Measurements from ENCODE around the gene CEP63. TPM values are rescaled to one million over a fixed set of nuclear protein-coding genes. Genes with fewer than 3 reads are reported as not detected.

The CEP63 gene
- total RNA-seq, 2 experiments from 2014 or later: 25.3 to 27.0 TPM

DNA sequence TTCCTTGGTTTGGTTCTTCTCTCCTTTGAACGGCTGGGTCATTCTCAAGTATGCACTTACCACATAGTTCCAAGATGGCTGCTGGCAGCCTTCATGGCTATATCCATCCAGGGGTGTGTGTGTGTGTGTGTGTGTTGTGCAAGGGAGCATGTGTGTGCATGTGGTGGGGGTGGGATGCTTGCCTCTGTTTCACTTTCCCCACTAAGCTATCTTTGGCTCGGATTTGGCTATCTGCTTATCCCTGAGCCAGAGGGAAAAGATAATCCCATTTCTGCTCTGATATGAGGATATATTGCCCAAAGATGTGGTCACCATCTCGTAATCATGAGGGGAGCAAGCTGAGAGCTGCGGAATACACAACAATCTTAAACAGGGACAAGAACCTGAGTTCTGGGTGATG, 26.3 kb upstream of the CEP63 start:
- DNase-seq (no peak), ATAC-seq (no peak)
- Mint-ChIP-seq H3K9me3 (no peaks in the 10 kb centered on the region), H3K27me3 (peaks cover 13% of the 10 kb centered on the region), H3K4me1 (ENCODE audit: low read depth) (no peaks in the 10 kb centered on the region), H3K4me3 (no peak overlapping the region), H3K27ac (no peak overlapping the region), H3K36me3 (ENCODE audit: low read depth) (no peaks in the 10 kb centered on the region)
- POLR2A ChIA-PET: no interaction called here
- CTCF ChIA-PET: interaction anchor here (0.9 to 1.6 kb wide), 5 partner anchors 14 to 152 kb away, joined by 3 to 6 read pairs (median 3); no protein-coding TSS in a partner anchor
- TF ChIP-seq, protein P1, sequence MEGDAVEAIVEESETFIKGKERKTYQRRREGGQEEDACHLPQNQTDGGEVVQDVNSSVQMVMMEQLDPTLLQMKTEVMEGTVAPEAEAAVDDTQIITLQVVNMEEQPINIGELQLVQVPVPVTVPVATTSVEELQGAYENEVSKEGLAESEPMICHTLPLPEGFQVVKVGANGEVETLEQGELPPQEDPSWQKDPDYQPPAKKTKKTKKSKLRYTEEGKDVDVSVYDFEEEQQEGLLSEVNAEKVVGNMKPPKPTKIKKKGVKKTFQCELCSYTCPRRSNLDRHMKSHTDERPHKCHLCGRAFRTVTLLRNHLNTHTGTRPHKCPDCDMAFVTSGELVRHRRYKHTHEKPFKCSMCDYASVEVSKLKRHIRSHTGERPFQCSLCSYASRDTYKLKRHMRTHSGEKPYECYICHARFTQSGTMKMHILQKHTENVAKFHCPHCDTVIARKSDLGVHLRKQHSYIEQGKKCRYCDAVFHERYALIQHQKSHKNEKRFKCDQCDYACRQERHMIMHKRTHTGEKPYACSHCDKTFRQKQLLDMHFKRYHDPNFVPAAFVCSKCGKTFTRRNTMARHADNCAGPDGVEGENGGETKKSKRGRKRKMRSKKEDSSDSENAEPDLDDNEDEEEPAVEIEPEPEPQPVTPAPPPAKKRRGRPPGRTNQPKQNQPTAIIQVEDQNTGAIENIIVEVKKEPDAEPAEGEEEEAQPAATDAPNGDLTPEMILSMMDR (IDR thresholded peaks at IDR 0.05): no peak
- intact Hi-C loops (cut with micrococcal nuclease): no loop called here

DNA sequence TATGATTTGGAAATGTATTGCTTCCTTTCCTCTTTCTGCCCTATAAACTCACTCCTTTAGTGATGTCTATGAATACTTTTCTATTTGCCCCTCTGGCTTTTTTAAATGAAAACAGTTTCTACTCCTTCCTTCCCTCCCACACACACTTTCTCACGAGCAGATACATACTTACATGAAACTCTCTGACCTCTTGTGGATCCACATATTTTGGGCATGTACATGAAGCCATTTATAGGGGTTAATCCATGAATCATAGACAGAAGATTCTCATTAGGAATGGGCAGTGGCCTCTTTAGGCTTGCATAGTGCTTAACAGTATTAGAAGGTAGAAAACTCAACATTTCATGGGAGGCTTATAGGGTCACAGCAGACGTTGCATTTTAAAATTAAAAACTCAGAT, 24.9 kb upstream of the CEP63 start:
- Mint-ChIP-seq H3K4me3 (no peak overlapping the region), H3K27ac (no peak overlapping the region), H3K36me3 (ENCODE audit: low read depth) (no peaks in the 10 kb centered on the region), H3K4me1 (ENCODE audit: low read depth) (no peaks in the 10 kb centered on the region), H3K9me3 (no peaks in the 10 kb centered on the region), H3K27me3 (peaks cover 13% of the 10 kb centered on the region)
- ATAC-seq: no peak
- POLR2A ChIA-PET: no interaction called here
- TF ChIP-seq, protein P1 (IDR thresholded peaks at IDR 0.05): no peak
- CTCF ChIA-PET: interaction anchor here (1.6 kb wide), 1 partner anchor 153 kb away, joined by 4 read pairs; no protein-coding TSS in a partner anchor
- intact Hi-C loops (cut with micrococcal nuclease): no loop called here
- DNase-seq: no peak

DNA sequence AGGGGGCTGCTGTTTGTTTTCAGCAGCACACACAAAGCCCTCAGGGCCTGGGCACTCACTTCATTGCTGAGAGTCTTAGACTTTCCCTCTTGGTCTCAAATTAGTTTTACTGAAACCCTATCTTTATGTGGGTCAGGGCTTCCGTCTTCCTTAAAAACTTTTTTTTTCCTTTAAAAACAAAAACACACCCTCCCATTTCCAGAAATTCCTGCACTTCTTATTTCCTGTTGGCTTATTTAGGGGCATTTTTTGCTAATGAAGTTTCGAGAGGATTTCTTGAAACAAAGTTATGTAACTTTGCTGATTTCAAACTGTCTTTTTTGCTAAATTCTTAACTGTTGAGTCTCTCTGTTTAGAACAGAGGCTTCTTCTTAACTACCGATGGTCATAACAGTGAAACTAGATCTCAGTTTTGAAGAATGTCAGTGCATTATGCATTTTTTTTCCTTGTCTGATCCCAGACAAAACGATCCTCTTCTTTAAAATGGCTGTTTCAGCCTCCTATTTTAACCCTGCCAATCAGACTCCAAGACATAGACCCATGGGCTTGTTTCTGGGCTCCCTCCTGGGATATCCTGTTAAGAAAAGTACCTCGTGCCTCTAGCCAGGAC, 23.4 kb upstream of the CEP63 start:
- ChIA-PET POLR2A (no interaction called here), CTCF (no interaction called here)
- intact Hi-C loops (cut with micrococcal nuclease): no loop called here
- Mint-ChIP-seq H3K27me3 (peaks cover 13% of the 10 kb centered on the region), H3K9me3 (no peaks in the 10 kb centered on the region), H3K4me1 (ENCODE audit: low read depth) (no peaks in the 10 kb centered on the region), H3K36me3 (ENCODE audit: low read depth) (no peaks in the 10 kb centered on the region), H3K4me3 (no peak overlapping the region), H3K27ac (no peak overlapping the region)
- TF ChIP-seq, protein P1 (IDR thresholded peaks at IDR 0.05): no peak
- DNase-seq (no peak), ATAC-seq (no peak)

DNA sequence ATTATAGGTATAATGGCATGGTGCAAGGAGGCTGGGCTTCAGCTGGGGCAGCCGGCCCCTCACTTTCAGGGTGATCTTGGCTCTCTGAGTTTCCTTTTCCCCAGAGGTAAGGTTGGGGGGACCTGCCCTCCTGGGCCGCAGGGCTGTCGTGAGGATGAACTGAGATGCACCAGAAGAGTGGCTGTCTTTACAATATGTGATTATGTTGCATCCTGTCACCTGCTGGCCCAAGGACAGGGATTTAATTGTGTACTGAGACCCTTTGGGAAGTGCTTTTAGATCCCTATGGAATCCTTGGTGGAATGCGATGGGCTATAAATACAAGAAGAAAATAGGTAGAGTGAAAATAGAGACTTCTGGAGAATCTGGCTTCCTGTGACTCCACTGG, 22.2 kb upstream of the CEP63 start:
- Mint-ChIP-seq H3K4me3 (no peak overlapping the region), H3K36me3 (ENCODE audit: low read depth) (no peaks in the 10 kb centered on the region), H3K4me1 (ENCODE audit: low read depth) (no peaks in the 10 kb centered on the region), H3K9me3 (no peaks in the 10 kb centered on the region), H3K27me3 (peaks cover 9% of the 10 kb centered on the region), H3K27ac (no peak overlapping the region)
- TF ChIP-seq, protein P1 (IDR thresholded peaks at IDR 0.05): no peak
- ChIA-PET CTCF (interaction anchor here (0.9 kb wide), 1 partner anchor 10 kb away, joined by 3 read pairs; no protein-coding TSS in a partner anchor), POLR2A (no interaction called here)
- intact Hi-C loops (cut with micrococcal nuclease): no loop called here
- ATAC-seq (no peak), DNase-seq (no peak)

DNA sequence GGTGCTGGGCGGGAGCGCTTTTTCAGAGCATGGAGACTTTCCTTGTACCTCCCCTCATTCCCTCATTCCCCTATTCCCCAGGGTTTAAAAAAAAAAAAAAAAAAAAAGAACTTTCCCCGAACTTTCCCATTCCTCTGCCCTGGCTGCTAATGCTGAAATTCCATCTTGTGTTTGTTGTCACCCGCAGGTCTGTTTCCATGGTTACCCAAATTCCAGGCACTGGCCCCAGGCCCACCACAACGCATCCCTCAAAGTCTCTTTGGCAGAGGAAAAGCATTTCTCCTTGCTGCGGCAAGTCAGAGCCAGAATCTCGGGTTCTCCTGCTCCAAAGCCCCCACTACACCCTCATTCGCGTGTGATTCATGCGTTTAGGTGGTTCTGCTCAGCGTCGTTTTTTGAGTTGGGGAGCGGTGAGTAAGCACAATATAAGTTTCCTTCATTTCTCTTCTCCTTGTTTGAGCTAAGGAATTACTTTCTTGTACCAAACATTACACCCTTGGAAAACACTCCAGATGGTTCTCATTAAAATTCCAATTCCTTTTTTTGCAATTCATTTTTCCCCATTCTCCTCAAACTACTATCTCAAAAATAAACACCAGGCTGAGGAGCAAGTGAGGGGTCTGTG, 21.7 kb upstream of the CEP63 start:
- Mint-ChIP-seq H3K27ac (no peak overlapping the region), H3K4me3 (no peak overlapping the region), H3K9me3 (no peaks in the 10 kb centered on the region), H3K36me3 (ENCODE audit: low read depth) (no peaks in the 10 kb centered on the region), H3K27me3 (peaks cover 9% of the 10 kb centered on the region), H3K4me1 (ENCODE audit: low read depth) (no peaks in the 10 kb centered on the region)
- ChIA-PET POLR2A (no interaction called here), CTCF (no interaction called here)
- DNase-seq (no peak), ATAC-seq (no peak)
- TF ChIP-seq, protein P1 (IDR thresholded peaks at IDR 0.05): no peak
- intact Hi-C loops (cut with micrococcal nuclease): no loop called here

Data from activated CD8-positive, alpha-beta T cell treated with anti-CD3 and anti-CD28 coated beads for 36 hours (primary cell).